Cardiac fibroblast (primary cell): ENCODE results near the gene SLC7A14.

ENCODE experiments used
- DNase-seq, 2 donors: peaks; one replicate each; pipeline versions ENCODE4 v3.0.0 to v3.0.0-alpha.2; 2010; ENCODE audit warnings: low read depth in 2 of 2
- H3K4me3 ChIP-seq, 2 donors: replicated peaks in 1 of 2; 1 replicate in 1 of 2; 2 replicates in 1 of 2; pipeline ENCODE4 v1.5.1; 2011; ENCODE audit warnings: low read depth in 2 of 2, low read length in 2 of 2, mild to moderate bottlenecking in 2 of 2, moderate library complexity in 1 of 2
- TF ChIP-seq, protein P1 (sequence below): IDR thresholded peaks from one replicate; pipeline ENCODE4 v1.5.1; 2011; ENCODE audit warnings: low read depth, mild to moderate bottlenecking, low read length, inconsistent platforms

Gene SLC7A14

DNA sequence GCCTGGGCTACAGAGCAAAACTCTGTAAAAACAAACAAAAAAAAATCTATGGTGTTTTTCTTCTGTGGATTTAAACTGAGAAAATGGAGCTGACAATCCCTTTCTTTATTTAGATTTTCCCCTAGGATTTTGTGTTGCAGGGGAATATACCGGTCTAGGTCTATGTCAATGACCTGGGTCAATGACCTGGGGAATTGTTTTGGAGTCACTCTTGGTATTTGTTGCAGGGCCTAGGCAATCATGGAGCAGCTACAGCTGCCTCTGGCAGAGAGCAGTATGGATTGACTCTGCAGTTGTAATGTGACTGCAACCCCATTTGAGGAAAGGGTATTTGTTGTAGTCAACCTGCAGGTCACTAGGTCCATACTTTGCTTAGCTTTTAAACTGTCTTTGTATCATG lies 37.6 kb upstream of the SLC7A14 start:
- no peak overlapping the region for H3K4me3 ChIP-seq
- TF ChIP-seq, protein P1, sequence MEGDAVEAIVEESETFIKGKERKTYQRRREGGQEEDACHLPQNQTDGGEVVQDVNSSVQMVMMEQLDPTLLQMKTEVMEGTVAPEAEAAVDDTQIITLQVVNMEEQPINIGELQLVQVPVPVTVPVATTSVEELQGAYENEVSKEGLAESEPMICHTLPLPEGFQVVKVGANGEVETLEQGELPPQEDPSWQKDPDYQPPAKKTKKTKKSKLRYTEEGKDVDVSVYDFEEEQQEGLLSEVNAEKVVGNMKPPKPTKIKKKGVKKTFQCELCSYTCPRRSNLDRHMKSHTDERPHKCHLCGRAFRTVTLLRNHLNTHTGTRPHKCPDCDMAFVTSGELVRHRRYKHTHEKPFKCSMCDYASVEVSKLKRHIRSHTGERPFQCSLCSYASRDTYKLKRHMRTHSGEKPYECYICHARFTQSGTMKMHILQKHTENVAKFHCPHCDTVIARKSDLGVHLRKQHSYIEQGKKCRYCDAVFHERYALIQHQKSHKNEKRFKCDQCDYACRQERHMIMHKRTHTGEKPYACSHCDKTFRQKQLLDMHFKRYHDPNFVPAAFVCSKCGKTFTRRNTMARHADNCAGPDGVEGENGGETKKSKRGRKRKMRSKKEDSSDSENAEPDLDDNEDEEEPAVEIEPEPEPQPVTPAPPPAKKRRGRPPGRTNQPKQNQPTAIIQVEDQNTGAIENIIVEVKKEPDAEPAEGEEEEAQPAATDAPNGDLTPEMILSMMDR: no peak
- DNase-seq: no peak

DNA sequence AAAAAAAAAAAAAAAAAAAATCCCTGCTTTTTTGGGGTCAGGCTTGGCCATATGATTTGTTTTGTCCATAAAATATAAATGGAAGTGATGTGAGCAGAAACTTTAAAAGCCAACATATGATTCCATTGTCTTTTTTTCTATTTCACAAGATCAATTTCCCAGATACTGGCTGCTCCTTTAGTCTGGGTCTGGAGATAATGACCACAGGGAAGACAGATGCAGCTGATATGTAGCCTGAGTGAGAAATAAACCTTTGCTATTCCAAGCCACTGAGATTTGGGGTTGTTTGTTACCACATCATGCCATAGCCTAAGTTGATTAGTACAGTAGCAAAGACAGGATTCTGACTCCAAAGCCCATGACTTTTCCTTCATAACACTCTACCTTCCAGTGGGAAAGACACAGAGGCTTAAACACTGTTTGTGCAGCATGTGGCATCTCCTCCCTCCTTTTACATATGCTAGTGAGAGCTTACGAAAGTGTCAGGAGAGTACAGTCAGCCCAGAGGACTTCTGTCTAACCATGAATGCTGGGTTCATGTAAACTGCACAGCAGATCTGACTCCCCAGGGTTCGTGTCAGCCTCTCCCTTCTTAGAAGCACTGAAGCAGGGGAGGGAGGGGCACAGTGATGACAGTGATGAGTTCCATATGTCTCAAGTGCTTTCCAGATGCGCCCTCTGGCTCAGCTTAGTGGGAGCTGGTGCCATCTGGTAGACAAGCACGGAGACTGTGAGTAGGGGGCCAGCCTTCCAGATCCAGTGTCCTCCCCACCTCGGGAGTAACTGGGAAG lies 36.7 kb upstream of the SLC7A14 start:
- TF ChIP-seq, protein P1: no peak
- peak; percentile 71 to 93 for DNase-seq
- no peak overlapping the region for H3K4me3 ChIP-seq

DNA sequence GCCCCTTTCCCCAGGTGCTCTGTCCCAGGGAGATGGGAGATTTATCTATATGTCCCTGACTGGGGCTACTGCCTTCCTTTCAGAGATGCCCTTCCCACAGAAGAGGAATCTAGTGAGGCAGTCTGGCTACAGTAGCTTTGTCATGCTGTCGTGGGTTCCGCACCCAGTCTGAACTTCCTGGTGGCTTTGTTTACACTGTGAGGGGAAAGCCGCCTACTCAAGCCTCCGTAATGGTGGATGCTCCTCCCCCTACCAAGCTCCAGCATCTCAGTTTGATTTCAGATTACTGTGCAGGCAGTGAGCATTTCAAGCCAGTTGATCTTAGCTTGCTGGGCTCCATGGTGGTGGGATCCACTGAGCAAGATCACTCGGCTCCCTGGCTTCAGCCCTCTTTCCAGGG lies 35.4 kb upstream of the SLC7A14 start:
- H3K4me3 ChIP-seq: no peak overlapping the region
- no peak for DNase-seq
- TF ChIP-seq, protein P1: no peak

DNA sequence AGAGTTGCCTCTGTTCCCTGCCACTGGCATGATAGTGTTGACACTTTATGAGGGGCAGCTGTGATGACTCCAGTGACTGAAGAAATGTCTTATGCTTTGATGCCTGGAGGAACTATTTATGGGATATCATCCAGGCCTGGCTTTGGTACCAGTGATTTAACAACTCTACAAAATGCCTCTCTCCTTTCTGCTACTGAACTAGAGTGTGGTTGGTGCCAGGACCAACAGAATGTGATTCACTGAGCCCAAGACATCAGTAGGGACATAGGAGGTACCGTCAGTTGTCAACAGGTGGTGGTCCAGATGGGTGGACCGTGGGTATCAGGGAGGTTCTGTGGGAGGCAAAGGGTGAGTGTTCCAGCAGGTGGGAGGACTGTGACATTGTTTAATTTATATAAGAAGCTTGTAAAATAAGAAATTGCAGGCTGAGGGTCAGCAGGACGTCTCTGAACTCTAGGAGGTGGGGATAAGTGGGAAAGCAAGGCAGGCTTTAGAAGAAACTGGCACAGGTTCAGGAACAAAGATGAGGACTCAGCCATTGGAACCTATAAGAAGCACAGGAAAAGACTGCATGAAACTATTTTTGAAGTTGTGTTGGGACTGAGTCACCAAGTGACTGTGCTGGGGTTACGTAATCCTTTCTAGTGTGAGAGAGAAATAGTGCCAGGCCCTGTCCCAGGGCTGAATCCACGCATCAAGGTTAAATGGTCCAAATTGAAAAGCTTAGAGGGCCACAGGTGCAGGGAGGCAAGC lies 28.5 kb upstream of the SLC7A14 start:
- peak; percentile 84 to 95 for DNase-seq
- TF ChIP-seq, protein P1: no peak

DNA sequence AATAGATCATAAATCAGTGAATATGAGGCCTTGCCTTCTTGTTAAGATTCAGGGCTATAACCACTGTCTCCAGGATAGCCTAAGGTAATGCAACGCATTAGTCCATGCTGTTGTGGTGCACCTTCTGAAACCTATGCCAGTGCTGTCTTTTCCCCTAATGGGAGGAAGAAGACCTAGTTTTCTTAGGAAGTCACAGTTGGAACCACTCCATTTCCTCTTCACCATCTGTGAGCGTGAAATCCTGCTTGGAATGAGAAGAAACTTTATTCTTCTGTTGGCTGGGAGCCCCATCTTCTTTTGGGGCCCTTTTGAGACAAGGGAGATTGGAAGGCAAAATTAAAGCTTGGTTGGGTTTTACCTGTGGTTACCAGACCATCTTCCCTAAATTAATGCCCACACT lies 25.9 kb upstream of the SLC7A14 start:
- TF ChIP-seq, protein P1: no peak
- no peak overlapping the region for H3K4me3 ChIP-seq

More for the DNA sequence above, 28.5 kb upstream of the SLC7A14 start:
- no peak overlapping the region for H3K4me3 ChIP-seq

DNA sequence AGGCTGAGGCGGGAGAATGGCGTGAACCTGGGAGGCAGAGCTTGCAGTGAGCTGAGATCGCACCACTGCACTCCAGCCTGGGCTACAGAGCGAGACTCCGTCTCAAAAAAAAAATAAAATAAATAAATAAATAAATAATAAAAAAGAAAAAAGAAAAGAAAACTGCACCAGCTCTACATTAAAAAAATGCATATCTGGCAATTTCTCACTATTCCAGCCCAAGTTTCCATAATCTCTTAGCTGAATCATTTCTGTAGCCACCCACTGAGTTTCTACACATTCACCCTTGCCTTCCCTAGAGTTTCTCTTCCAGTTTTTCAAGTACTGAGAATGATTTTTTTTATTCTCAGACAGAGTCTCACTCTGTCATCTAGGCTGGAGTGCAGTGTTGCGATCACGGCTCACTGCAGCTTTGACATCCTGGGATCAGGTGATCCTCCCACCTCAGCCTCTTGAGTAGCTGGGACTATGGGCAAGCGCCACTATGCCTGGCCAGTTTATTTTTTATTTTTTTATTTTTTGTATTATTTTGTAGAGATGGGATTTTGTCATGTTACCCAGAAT lies 24.5 kb upstream of the SLC7A14 start:
- no peak for DNase-seq
- no peak overlapping the region for H3K4me3 ChIP-seq
- TF ChIP-seq, protein P1: no peak

More for the DNA sequence above, 25.9 kb upstream of the SLC7A14 start:
- no peak for DNase-seq
